Nephron progenitor cell (in vitro differentiated cells): ENCODE results near the gene CTNNBL1.

Source experiments
- DNase-seq: peaks from one replicate; pipeline ENCODE4 v3.0.0; 2021
- H3K27ac Mint-ChIP-seq: 2 replicates; pipeline ENCODE4 v1.8.0; 2021; ENCODE audit warnings: mild to moderate bottlenecking, moderate library complexity, mixed read lengths
- H3K27me3 Mint-ChIP-seq: 2 replicates; pipeline ENCODE4 v1.8.0; 2021; ENCODE audit warnings: mild to moderate bottlenecking, low read depth, mixed read lengths; ENCODE audit not compliant: poor library complexity
- H3K36me3 Mint-ChIP-seq: 2 replicates; pipeline ENCODE4 v1.8.0; 2021; ENCODE audit warnings: low read depth, mixed read lengths
- H3K4me1 Mint-ChIP-seq: 2 replicates; pipeline ENCODE4 v1.8.0; 2021; ENCODE audit warnings: mixed read lengths
- H3K4me3 Mint-ChIP-seq: 2 replicates; pipeline ENCODE4 v1.8.0; 2021; ENCODE audit warnings: mild to moderate bottlenecking, moderate library complexity, mixed read lengths
- H3K9me3 Mint-ChIP-seq: 2 replicates; pipeline ENCODE4 v1.8.0; 2021; ENCODE audit warnings: mild to moderate bottlenecking, moderate library complexity, mixed read lengths
- TF ChIP-seq, protein P1 (sequence below): fragments of 200-600 bp; sonication (generic); IDR thresholded peaks from 2 replicates; pipeline ENCODE4 v1.5.0; 2021; ENCODE audit warnings: antibody characterized with exemption

The CTNNBL1 gene

DNA sequence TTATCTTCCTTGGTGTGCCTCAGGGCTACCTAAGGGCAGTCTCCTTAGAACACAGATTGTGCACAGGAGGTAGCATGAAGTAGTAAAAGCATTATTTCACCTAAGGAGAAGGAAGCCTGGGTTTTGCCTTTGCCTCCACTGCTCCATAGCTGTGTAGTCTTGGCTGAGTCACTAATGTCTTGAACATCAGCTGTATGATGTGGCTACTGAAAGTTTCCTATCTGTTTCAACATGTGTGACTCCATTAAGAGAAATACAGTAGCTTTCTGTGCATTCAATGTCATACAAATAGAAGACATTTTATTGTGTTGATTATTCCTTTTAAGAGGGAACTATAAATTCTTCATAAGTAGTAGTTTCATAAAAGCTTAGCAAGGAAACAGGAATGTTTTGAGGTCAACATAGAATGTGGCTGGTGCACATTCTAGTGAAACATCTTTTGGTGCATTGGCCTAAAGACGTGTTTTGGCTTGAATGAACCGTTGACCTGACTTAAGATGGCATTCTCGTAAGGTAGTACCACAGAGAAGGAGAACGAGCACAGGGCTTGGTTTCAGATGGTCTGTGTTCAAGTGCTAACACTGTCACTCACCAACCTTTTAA lies 70.6 kb downstream of the CTNNBL1 start:
- Mint-ChIP-seq H3K27ac (no peak overlapping the region), H3K9me3 (no peaks in the 10 kb centered on the region), H3K27me3 (no peaks in the 10 kb centered on the region), H3K36me3 (peaks cover 12% of the 10 kb centered on the region), H3K4me3 (no peak overlapping the region), H3K4me1 (peaks cover 12% of the 10 kb centered on the region)
- no peak for DNase-seq
- TF ChIP-seq, protein P1, sequence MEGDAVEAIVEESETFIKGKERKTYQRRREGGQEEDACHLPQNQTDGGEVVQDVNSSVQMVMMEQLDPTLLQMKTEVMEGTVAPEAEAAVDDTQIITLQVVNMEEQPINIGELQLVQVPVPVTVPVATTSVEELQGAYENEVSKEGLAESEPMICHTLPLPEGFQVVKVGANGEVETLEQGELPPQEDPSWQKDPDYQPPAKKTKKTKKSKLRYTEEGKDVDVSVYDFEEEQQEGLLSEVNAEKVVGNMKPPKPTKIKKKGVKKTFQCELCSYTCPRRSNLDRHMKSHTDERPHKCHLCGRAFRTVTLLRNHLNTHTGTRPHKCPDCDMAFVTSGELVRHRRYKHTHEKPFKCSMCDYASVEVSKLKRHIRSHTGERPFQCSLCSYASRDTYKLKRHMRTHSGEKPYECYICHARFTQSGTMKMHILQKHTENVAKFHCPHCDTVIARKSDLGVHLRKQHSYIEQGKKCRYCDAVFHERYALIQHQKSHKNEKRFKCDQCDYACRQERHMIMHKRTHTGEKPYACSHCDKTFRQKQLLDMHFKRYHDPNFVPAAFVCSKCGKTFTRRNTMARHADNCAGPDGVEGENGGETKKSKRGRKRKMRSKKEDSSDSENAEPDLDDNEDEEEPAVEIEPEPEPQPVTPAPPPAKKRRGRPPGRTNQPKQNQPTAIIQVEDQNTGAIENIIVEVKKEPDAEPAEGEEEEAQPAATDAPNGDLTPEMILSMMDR: no peak

DNA sequence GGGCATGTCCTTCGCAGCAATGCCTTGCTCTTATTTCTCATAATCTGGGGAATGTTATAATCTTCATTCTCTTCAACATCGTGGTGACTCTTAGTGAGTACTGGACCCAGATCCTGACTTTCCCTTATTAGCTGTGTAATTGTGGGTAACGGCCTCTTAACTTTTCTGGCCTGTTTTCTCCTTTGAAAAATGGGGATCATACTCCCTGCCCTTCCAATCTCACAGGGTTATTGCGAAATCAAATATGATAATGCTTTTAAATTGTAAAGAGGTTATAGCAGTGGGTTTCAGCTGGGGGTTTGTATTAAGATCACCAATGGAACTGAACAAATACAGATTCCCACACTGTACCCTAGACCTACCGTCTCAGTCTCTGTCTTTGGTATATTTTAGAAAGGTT lies 77.1 kb downstream of the CTNNBL1 start:
- Mint-ChIP-seq H3K27me3 (no peaks in the 10 kb centered on the region), H3K4me3 (no peak overlapping the region), H3K36me3 (peaks cover 33% of the 10 kb centered on the region), H3K9me3 (no peaks in the 10 kb centered on the region), H3K4me1 (no peaks in the 10 kb centered on the region), H3K27ac (no peak overlapping the region)
- TF ChIP-seq, protein P1: no peak
- DNase-seq: no peak

DNA sequence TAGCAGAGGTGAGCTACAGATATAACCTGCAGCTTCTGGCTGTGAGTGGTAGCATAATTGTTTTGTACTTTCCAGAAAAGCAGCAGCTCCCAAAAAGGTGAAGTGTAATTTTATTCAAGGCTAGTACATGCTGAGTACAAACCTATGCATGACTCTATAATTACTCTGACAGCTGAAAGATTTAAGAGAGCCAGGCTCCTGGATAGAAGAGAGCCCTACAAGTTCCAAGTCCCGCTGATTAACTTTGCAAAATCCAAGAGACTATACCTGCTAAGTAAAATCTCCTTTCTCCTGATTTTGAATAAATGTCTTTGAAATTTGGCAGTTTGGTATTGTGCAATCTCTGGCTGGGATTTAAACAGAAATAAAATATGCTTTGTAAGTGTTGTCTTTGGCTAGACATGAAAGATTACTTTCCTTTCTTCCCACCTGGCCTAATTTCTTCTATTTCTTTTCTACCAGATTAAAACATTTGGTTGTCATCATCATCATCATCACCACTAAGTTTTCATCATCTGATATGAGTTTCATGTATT lies 79.5 kb downstream of the CTNNBL1 start:
- Mint-ChIP-seq H3K4me1 (no peaks in the 10 kb centered on the region), H3K36me3 (peaks cover 24% of the 10 kb centered on the region), H3K4me3 (no peak overlapping the region), H3K9me3 (no peaks in the 10 kb centered on the region), H3K27me3 (no peaks in the 10 kb centered on the region), H3K27ac (peak overlapping the region; percentile 77)
- DNase-seq: no peak
- TF ChIP-seq, protein P1: no peak

DNA sequence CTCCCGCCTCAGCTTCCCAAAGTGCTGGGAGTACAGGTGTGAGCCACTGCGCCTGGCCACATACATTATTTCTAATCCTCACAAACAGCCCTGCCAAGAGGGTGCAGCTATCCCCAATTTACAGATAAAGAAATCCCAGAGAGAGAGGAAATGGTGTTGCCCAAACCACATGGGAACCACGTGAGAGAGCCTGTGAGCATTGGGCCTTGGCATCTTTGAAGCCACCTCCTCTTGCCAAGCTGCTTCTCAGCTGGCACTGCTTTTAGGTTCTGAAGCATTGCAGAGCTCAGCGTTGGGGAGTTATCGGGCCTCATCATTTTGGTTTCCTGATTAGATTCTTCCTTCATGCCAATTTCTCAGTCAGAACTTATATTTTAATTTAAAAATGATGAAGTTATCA lies 80.3 kb downstream of the CTNNBL1 start:
- no peak overlapping the region for H3K27ac Mint-ChIP-seq
- DNase-seq: no peak
- H3K36me3 Mint-ChIP-seq: peaks cover 24% of the 10 kb centered on the region
- no peaks in the 10 kb centered on the region for H3K9me3 Mint-ChIP-seq
- H3K4me1 Mint-ChIP-seq: no peaks in the 10 kb centered on the region
- TF ChIP-seq, protein P1: no peak
- H3K4me3 Mint-ChIP-seq: no peak overlapping the region
- no peaks in the 10 kb centered on the region for H3K27me3 Mint-ChIP-seq

DNA sequence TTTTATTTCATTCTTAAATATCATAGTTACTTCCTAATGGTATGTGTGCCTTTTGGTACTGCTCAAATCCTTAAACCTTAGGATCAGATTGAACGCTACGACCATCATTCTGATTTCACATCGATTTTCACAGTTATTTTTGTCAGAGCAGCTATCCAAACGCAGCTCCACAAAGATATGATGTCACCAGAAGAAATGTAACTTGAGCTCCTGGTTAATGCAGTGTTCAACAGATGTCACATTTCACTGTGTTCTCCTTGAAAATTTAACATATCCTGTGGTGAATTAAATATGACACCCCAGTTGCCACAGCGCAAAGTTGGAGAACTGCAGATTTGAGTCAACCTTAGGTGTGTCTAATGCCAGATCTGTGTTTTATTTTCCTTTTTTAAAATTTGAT lies 81.4 kb downstream of the CTNNBL1 start:
- peaks cover 32% of the 10 kb centered on the region for H3K36me3 Mint-ChIP-seq
- H3K27me3 Mint-ChIP-seq: no peaks in the 10 kb centered on the region
- no peak overlapping the region for H3K27ac Mint-ChIP-seq
- TF ChIP-seq, protein P1: no peak
- H3K9me3 Mint-ChIP-seq: no peaks in the 10 kb centered on the region
- H3K4me1 Mint-ChIP-seq: no peaks in the 10 kb centered on the region
- no peak overlapping the region for H3K4me3 Mint-ChIP-seq
- no peak for DNase-seq

DNA sequence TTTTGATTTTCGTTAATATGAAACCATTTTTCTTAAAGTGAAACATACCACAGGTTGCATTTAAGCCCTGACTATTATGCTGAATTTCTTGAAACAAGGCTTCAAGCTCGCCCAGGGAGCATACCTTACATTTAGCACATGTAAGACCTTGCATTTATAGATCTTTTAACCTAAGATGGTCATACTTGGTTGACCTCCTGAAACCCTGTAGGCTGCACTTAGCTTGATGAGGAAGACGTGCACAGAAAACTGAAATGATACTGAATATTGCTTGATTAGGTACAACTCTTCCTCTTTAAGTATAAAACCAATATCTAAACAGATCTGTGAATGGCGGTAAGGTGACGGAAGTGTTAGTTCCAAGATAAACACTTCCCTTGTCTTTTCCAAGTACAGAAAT lies 82.2 kb downstream of the CTNNBL1 start:
- Mint-ChIP-seq H3K9me3 (no peaks in the 10 kb centered on the region), H3K27me3 (no peaks in the 10 kb centered on the region), H3K4me3 (no peak overlapping the region), H3K4me1 (no peaks in the 10 kb centered on the region), H3K36me3 (peaks cover 30% of the 10 kb centered on the region), H3K27ac (no peak overlapping the region)
- DNase-seq: no peak
- TF ChIP-seq, protein P1: no peak
